GM18861 (cell line): ENCODE results near the gene SCARB2.

Source experiments
- ATAC-seq: cut with Tn5 transposase; IDR thresholded peaks from one replicate; pipeline ENCODE4 v1.9.1; 2021; ENCODE audit not compliant: unreplicated experiment

The SCARB2 gene

DNA sequence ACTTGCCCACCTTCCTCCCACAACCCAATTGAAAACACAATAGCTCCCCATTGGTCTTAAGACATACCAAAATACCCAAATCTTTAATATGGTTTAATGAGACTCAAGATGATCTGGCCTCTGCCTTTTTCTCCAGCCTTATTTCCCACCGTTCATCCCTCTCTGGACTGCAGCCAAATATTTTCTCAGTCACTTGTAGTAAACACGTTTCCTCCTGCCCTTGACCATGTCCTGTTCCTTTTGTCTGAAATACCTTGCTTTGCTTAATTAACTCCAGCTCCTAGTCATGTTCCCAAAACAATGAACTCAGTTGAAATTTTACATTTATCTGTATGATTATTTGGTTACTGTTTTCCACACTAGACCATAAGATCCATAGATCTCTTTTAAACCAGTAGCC, 57.0 kb downstream of the SCARB2 start:
- ATAC-seq, result no peak

DNA sequence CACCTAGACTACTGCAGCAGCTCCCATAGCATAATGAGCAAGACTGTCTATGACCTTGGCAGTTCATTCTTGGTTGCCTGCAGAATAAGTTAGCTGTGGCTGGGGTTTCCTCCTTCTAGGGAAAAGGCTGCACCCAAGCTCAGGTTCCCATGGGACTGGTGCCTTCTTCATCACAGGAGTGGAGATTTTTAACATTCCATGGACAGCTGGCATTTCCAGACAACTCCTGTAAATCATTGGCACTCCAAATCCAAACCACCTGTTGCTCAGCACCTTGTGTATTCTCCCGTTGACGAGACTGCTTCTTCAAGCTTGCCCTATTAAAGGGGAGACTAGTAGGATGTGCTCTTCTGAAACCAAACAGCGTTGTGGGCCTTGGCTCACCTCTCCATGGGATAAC, 57.6 kb downstream of the SCARB2 start:
- no peak for ATAC-seq

DNA sequence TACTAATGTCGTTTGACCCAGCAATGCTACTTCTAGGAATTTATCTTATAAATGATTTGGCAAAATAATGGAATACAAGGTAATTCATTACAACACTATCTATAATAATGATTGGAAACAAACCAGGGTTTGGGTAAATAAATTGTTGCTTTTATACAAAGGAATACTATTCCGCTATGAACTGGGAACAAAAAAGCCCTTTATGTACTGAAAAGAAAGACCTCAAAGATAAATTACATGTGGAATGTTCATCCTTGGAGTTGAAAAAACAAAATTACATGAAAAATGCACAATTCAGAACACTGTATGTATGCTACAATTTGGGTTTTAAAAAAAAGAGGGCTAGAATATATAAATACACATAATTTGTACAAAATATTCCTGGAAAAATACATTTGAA, 60.3 kb downstream of the SCARB2 start:
- no peak for ATAC-seq

DNA sequence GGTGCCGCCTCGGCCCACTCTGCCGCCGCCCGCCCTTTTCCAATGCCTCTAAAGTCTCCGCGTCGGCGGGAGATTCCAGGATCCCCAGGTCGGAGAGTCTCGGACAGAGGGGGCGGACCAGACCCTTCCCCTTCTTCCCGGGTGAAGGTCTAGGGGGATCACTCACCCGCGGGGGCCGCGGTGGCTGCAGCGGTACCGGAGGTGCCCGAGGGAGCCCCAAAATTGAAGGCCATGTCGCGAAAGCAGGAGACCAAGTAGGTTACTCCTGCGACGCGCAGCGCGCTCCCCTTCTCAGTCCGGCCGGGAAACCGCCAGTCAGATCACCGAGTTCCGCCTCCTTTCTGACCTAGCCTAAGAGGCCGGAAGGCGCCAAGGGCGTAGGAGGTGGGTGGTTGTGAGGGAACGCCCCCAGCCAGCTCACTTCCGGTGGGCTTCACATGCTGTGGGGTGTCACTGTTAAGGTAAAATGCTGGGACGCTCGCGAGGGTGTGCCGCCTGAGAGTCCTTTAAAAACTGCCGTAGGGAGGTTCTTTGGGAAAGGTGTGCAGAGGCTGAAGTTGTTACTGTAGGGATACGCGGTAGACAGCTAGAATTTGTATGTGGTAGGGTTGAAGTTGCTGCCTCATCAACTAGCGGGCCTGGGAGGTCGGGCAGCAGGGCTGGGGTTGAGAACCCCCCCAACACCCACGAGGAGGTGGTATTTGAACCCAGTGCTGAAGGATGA, 65.3 kb downstream of the SCARB2 start, which contains the start of gene NUP54:
Gene NUP54, minus strand, starts transcription at position 256 of the 724 bp plus-strand sequence. Its CDS starts 23 bp downstream, at position 233.
- peak; percentile 99 for ATAC-seq

DNA sequence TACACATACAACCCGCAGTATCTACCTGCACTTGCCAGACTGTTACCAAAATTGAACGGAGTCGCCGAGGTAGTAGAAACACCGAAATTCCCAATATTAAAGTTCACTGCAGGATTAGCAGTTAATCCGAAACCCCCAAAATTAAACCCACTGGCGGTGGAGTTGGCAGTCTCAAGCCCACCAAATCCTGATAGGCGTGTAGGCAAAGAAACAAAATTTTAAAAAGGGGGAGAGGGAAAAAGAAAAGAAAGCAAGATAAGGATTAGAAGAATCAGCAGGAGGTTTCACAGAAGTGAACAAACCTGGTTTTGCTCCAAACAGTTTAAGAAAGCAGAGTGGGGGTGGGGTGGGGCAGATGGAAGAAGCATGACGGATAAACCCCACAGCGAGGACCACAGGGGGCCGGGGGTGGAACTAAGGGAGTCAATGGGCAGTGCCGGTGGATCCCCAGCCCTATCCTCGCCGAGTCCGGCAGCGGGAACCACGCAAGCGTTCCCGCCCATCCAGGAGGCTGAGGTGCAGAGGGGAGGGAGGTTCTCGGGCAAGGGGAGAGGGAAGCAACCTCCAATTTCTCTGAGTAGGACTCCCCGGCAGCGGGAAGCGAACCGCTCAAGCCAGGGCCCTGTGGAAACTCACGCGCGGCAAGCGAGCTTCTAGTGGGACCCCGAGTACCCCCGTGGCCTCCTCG, 66.0 kb downstream of the SCARB2 start:
- ATAC-seq, result peak; percentile 25

DNA sequence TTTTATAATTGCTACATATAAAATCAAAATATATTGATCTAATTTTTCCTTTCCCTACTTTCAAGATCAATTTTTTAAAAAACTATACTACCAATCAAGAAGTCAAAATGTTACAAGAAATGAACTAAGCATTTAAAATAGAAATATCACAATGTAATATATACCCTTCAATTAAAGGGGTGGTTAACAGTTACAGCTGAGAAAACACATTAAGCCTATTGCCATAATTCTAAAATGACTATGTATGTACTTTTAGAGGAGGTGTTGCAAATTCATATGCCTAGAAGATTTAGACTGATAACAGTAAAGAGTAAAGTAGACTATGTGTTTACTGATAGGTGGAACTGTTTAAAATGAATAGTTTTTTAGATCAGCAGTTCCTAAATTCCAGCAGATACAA, 69.1 kb downstream of the SCARB2 start:
- ATAC-seq, result no peak

DNA sequence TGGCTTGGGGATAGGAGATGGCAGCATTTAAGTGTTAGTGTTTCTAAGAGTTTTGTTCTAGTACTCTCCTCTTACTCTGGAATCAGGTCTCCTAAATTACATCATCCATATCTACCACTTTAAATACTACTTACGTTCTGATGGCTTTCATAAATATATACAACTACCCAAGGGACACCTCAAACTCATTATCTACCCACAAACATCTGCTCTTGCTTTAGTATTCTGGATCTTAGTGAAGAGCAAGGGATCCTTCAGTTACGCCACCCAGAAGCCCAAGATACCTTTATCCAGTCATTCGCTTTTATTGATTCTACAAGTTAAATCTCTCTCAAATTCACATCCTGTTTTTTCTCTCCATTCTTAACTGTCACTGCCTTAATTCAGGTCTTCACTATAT, 72.4 kb downstream of the SCARB2 start:
- no peak for ATAC-seq

DNA sequence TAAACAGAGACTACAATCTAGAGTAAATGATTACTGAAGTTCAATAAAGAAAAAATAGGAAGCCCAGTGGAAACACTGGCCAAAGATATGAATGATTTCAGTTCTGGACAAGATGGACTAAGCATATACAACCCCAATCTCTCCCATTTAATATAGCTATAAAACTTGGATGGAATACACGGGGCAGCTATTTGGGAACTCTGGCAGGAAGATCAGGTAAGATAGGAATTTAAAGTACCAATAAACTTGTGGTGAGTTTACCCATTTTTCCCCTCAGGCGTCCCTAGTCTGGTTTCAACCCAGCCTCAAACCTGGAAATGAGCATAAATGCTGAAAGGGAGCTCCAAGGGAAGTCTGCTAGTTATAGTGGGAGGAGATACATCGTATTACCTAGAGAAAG, 85.9 kb downstream of the SCARB2 start:
- ATAC-seq, result no peak

DNA sequence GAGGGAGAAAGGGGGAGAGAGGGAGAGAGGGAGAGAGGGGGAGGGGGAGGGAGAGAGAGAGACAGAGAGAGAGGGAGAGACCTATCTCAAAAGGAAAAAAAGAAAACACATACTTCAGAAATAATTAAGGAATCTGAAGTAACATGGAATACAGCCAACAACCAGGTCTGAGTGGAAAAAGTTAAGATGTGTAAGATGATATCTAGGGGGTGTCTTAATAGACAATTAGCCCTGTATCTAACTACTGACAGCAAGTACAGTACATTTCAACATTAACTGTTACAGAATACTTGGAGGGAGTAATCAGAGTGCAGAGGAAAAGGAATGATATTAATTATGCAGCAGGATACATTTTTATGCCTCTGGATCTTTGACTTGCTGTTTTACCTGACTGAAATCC, 87.8 kb downstream of the SCARB2 start:
- ATAC-seq, result no peak

DNA sequence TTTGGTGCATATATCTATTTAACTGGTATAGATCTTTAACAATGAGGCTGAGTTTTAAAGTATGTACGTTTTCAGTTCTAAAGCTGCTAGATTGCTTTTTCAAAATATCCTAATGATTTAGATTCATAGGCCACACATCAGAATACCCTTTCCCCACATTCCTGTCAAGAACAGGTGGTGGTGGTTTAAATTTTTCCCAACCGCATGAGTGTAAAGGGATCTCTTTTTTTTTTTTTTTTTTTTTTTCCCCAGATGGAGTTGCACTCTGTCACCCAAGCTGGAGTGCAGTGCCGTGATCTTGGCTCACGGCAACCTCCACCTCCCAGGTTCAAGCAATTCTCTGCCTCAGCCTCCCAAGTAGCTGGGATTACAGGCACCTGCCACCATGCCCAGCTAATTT, 93.4 kb downstream of the SCARB2 start:
- ATAC-seq, result no peak

DNA sequence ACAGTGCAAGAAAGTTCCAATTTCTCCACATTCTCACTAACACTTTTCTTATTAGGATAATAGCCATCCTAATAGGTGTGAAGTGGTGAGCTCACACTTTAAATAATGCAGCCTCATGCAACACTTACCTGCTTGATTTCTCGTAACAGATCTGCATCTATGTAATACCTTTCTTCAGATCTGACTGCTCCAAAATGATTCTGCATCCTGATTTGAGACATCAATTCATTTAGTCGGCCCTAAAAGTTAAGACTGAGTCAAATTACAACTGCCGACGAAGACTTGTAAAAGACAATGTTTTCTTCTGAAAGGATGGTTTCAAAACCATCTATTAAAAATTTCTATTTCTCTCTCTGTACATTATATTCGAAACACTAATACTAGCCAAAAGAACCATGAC, 96.1 kb downstream of the SCARB2 start:
- ATAC-seq, result no peak

DNA sequence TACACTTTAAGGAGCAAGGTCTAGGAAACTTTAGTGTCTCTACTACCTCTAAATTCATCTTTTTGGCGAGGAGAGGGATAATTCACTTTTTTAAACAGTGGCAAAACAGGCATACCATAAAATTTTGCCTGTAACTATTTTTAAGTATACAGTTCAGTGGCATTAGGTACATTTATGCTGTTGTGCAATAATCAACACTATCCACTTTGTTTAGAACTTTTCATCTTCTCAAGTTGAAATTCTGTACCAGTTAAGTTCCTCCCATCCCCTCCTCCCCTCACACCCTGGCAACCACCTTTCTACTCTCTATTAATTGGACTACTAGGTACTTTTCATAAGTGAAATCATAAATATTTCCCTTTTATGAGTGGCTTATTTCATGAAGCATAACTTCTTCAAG, 96.8 kb downstream of the SCARB2 start:
- no peak for ATAC-seq
